GM23338 (cell line): ENCODE measurements around the gene KRTAP12-4.
"Not testable (repeated sequence)": the region's sequence is repeated elsewhere in the genome, so short reads cannot be mapped to it uniquely, and the experiment has no call there.

ENCODE experiments used
- EZH2 ChIP-seq: fragments of 200-600 bp; sonication (generic); IDR thresholded peaks from one replicate; pipeline ENCODE4 v1.8.0; 2017; ENCODE audit warnings: antibody characterized with exemption, mild to moderate bottlenecking, low read depth; ENCODE audit not compliant: unreplicated experiment
- EZH2phosphoT487 ChIP-seq: fragments of 200-600 bp; sonication (generic); IDR thresholded peaks from one replicate; pipeline ENCODE4 v1.8.1; 2018; ENCODE audit warnings: antibody characterized with exemption; ENCODE audit not compliant: unreplicated experiment
- NANOG ChIP-seq: IDR thresholded peaks from 2 replicates; pipeline ENCODE4 v1.6.1; 2016; ENCODE audit warnings: antibody characterized with exemption, borderline replicate concordance
- POLR2AphosphoS5 ChIP-seq: IDR thresholded peaks from 2 replicates; pipeline ENCODE4 v1.6.1; 2016; ENCODE audit warnings: antibody characterized with exemption, low read depth
- ZNF114 ChIP-seq: fragments of 250-450 bp; sonication (Bioruptor Pico); IDR thresholded peaks from 2 replicates; pipeline ENCODE4 v1.5.0; 2020; ENCODE audit warnings: mild to moderate bottlenecking, moderate library complexity
- TF ChIP-seq, protein P1 (sequence below), 2 experiments: fragments of 200-600 bp in 1 of 2; sonication (generic) in 1 of 2; conservative IDR thresholded peaks; 2 replicates each; pipeline versions ENCODE4 v1.5.1 to v1.6.1; 2016 to 2017; ENCODE audit warnings: antibody characterized with exemption in 2 of 2, low read depth in 2 of 2, mild to moderate bottlenecking in 2 of 2, moderate library complexity in 1 of 2

DNA sequence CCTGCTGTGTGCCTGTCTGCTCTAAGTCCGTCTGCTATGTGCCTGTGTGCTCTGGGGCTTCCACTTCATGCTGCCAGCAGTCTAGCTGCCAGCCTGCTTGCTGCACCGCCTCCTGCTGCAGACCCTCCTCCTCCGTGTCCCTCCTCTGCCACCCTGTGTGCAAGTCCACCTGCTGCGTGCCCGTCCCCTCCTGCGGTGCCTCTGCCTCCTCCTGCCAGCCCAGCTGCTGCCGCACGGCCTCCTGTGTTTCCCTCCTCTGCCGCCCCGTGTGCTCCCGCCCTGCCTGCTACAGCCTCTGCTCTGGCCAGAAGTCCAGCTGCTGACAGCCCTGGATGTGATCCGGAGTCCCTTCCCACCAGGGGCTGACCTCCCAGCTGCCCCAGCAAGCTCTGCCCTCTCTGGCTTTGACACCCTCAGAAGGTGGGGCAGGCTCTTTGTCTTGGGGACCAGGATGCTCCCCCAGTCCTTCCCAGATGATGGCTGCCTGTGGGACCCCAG, 16.6 kb downstream of the KRTAP12-4 start:
- not testable (repeated sequence) for TF ChIP-seq EZH2, POLR2AphosphoS5, EZH2phosphoT487, NANOG, ZNF114
- TF ChIP-seq, protein P1, sequence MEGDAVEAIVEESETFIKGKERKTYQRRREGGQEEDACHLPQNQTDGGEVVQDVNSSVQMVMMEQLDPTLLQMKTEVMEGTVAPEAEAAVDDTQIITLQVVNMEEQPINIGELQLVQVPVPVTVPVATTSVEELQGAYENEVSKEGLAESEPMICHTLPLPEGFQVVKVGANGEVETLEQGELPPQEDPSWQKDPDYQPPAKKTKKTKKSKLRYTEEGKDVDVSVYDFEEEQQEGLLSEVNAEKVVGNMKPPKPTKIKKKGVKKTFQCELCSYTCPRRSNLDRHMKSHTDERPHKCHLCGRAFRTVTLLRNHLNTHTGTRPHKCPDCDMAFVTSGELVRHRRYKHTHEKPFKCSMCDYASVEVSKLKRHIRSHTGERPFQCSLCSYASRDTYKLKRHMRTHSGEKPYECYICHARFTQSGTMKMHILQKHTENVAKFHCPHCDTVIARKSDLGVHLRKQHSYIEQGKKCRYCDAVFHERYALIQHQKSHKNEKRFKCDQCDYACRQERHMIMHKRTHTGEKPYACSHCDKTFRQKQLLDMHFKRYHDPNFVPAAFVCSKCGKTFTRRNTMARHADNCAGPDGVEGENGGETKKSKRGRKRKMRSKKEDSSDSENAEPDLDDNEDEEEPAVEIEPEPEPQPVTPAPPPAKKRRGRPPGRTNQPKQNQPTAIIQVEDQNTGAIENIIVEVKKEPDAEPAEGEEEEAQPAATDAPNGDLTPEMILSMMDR (conservative IDR thresholded peaks at IDR 0.05; ENCODE audit: low read depth in 2 of 2), result not testable (repeated sequence)
